IMR-90 (cell line): Measurements from ENCODE around the gene FAM221A. TPM values are rescaled to one million over a fixed set of nuclear protein-coding genes. Genes with fewer than 3 reads are reported as not detected.

Experiments used
- ATAC-seq: fragments of 200-7000 bp; cut with Tn5 transposase; 2 replicates; pipeline ENCODE4 v1.9.1; 2020; ENCODE audit warnings: low read depth, mild to moderate bottlenecking, moderate library complexity
- BruUV-seq: library from RNA; stranded (reverse); fragments of 400-500 nt; replicated peaks from 2 replicates; lab custom pipeline; 2021; lab: Mats Ljungman, UMichigan
- CTCF ChIA-PET: fragments of 300-600 bp; formaldehyde crosslinking; extraction: SDS; loops from one replicate; lab custom pipeline; 2021; ENCODE audit warnings: antibody characterized with exemption; lab: Yijun Ruan, JAX
- POLR2A ChIA-PET: fragments of 300-600 bp; sonication (Branson Sonifier 250); formaldehyde crosslinking; loops from one replicate; lab custom pipeline; 2022; ENCODE audit warnings: antibody characterized with exemption; ENCODE audit not compliant: unreplicated experiment; lab: Charles Lee
- DNase-seq: peaks from one replicate; pipeline ENCODE4 v3.0.0; 2013
- H2AFZ ChIP-seq: replicated peaks from 2 replicates; pipeline ENCODE3; 2013; ENCODE audit warnings: low read length, mild to moderate bottlenecking; ENCODE audit not compliant: poor library complexity
- H2AK5ac ChIP-seq: 2 replicates; pipeline ENCODE4 v1.6.1; 2013; ENCODE audit warnings: low read depth, low read length, inconsistent platforms
- H2AK9ac ChIP-seq: replicated peaks from 2 replicates; pipeline ENCODE3; 2013; ENCODE audit warnings: mild to moderate bottlenecking, low read depth, low read length, moderate library complexity; ENCODE audit not compliant: poor library complexity
- H2BK120ac ChIP-seq: 2 replicates; pipeline ENCODE4 v1.6.1; 2013; ENCODE audit warnings: low read depth, low read length, inconsistent platforms
- H2BK15ac ChIP-seq: 3 replicates; pipeline ENCODE4 v1.6.1; 2013; ENCODE audit warnings: low read depth, low read length, inconsistent platforms
- H2BK20ac ChIP-seq: 2 replicates; pipeline ENCODE4 v1.6.1; 2013; ENCODE audit warnings: low read depth, mild to moderate bottlenecking, inconsistent platforms, low read length, moderate library complexity
- H2BK5ac ChIP-seq: 2 replicates; pipeline ENCODE4 v1.6.1; 2013; ENCODE audit warnings: mild to moderate bottlenecking, low read depth, low read length, inconsistent platforms; ENCODE audit not compliant: poor library complexity, severe bottlenecking
- H3K14ac ChIP-seq: replicated peaks from 2 replicates; pipeline ENCODE4 v1.6.1; 2013; ENCODE audit warnings: low read depth, low read length, inconsistent platforms
- H3K18ac ChIP-seq: 2 replicates; pipeline ENCODE4 v1.6.1; 2013; ENCODE audit warnings: low read depth, low read length, control low read depth
- H3K23ac ChIP-seq: 2 replicates; pipeline ENCODE4 v1.6.1; 2013; ENCODE audit warnings: low read depth, low read length, inconsistent platforms
- H3K27ac ChIP-seq: 2 replicates; pipeline ENCODE4 v1.5.1; 2013; ENCODE audit warnings: mild to moderate bottlenecking, control low read depth, low read length; ENCODE audit not compliant: insufficient read depth
- H3K27me3 ChIP-seq: 2 replicates; pipeline ENCODE4 v1.6.1; 2013; ENCODE audit warnings: low read length; ENCODE audit not compliant: control insufficient read depth, insufficient read depth
- H3K36me3 ChIP-seq: 2 replicates; pipeline ENCODE4 v1.6.1; 2013; ENCODE audit warnings: low read length, mixed read lengths; ENCODE audit not compliant: control insufficient read depth, insufficient read depth
- H3K4ac ChIP-seq: 2 replicates; pipeline ENCODE4 v1.6.1; 2013; ENCODE audit warnings: low read depth, low read length, inconsistent platforms
- H3K4me1 ChIP-seq: 2 replicates; pipeline ENCODE4 v1.6.1; 2013; ENCODE audit warnings: low read length, mixed read lengths; ENCODE audit not compliant: control insufficient read depth, insufficient read depth
- H3K4me2 ChIP-seq: 2 replicates; pipeline ENCODE4 v1.6.1; 2013; ENCODE audit warnings: low read depth, mild to moderate bottlenecking, control low read depth, low read length, moderate library complexity
- H3K4me3 ChIP-seq: 2 replicates; pipeline ENCODE4 v1.5.1; 2013; ENCODE audit warnings: low read depth, mild to moderate bottlenecking, control low read depth, low read length, moderate library complexity; ENCODE audit not compliant: insufficient read depth
- H3K56ac ChIP-seq: 2 replicates; pipeline ENCODE4 v1.6.1; 2013; ENCODE audit warnings: low read length, inconsistent platforms; ENCODE audit not compliant: insufficient read depth; ENCODE audit errors: extremely low read depth
- H3K79me1 ChIP-seq, 2 experiments: 2 replicates each; pipeline ENCODE4 v1.6.1; 2013; ENCODE audit warnings: low read length in 2 of 2, inconsistent platforms in 1 of 2, low read depth in 1 of 2
- H3K9ac ChIP-seq: 2 replicates; pipeline ENCODE4 v1.6.1; 2013; ENCODE audit warnings: low read depth, low read length, control low read depth
- H3K9me1 ChIP-seq: 2 replicates; pipeline ENCODE4 v1.6.1; 2013; ENCODE audit warnings: low read length, inconsistent platforms; ENCODE audit not compliant: insufficient read depth
- H3K9me3 ChIP-seq: 2 replicates; pipeline ENCODE4 v1.6.1; 2013; ENCODE audit warnings: low read length; ENCODE audit not compliant: control insufficient read depth, insufficient read depth
- H4K20me1 ChIP-seq: 2 replicates; pipeline ENCODE4 v1.6.1; 2013; ENCODE audit warnings: low read length, inconsistent platforms; ENCODE audit not compliant: insufficient read depth
- H4K5ac ChIP-seq: 2 replicates; pipeline ENCODE4 v1.6.1; 2013; ENCODE audit warnings: mild to moderate bottlenecking, low read depth, low read length, control low read depth
- H4K8ac ChIP-seq, 2 experiments: 2 replicates each; pipeline ENCODE4 v1.6.1; 2013; ENCODE audit warnings: low read depth in 2 of 2, low read length in 2 of 2, control low read depth in 1 of 2, inconsistent platforms in 1 of 2
- H4K91ac ChIP-seq: 2 replicates; pipeline ENCODE4 v1.6.1; 2013; ENCODE audit warnings: low read depth, low read length, inconsistent platforms; ENCODE audit not compliant: insufficient read depth
- BHLHE40 ChIP-seq: fragments of 150-350 bp; IDR thresholded peaks from 2 replicates; pipeline ENCODE4 v1.6.1; 2016; ENCODE audit warnings: mild to moderate bottlenecking, low read depth, low read length
- CHD1 ChIP-seq: IDR thresholded peaks from 2 replicates; pipeline ENCODE4 v1.6.1; 2012; ENCODE audit warnings: low read depth, low read length, improper control_type of control experiment
- ELK1 ChIP-seq: fragments of 150-350 bp; IDR thresholded peaks from 2 replicates; pipeline ENCODE4 v1.6.1; 2016; ENCODE audit warnings: low read depth, mild to moderate bottlenecking, low read length, moderate library complexity, borderline replicate concordance
- FOS ChIP-seq: fragments of 150-350 bp; IDR thresholded peaks from 2 replicates; pipeline ENCODE4 v1.6.1; 2016; ENCODE audit warnings: low read depth, low read length
- MAFK ChIP-seq: IDR thresholded peaks from 2 replicates; pipeline ENCODE4 v1.6.1; 2012; ENCODE audit warnings: low read depth, low read length, improper control_type of control experiment
- MAZ ChIP-seq: IDR thresholded peaks from 2 replicates; pipeline ENCODE4 v1.6.1; 2012; ENCODE audit warnings: low read depth, mild to moderate bottlenecking, low read length, improper control_type of control experiment, moderate library complexity, borderline replicate concordance
- MXI1 ChIP-seq: IDR thresholded peaks from 2 replicates; pipeline ENCODE4 v1.6.1; 2012; ENCODE audit warnings: low read depth, mild to moderate bottlenecking, low read length, moderate library complexity, borderline replicate concordance
- POLR2A ChIP-seq: IDR thresholded peaks from 2 replicates; pipeline ENCODE4 v1.6.1; 2012; ENCODE audit warnings: mild to moderate bottlenecking, low read depth, low read length
- RAD21 ChIP-seq: IDR thresholded peaks from 2 replicates; pipeline ENCODE4 v1.6.1; 2012; ENCODE audit warnings: low read length, improper control_type of control experiment
- RCOR1 ChIP-seq: IDR thresholded peaks from 2 replicates; pipeline ENCODE4 v1.6.1; 2012; ENCODE audit warnings: mild to moderate bottlenecking, low read length, improper control_type of control experiment; ENCODE audit not compliant: insufficient replicate concordance
- WGBS, 2 experiments: methylation state at CpG; one replicate each; pipeline versions ENCODE4 v1.1.5 to v1.1.7; 2013; ENCODE audit warnings: missing lambda C conversion rate in 2 of 2; ENCODE audit not compliant: insufficient read length in 1 of 2; ENCODE audit errors: extremely low coverage in 2 of 2; 5-methylcytosine and 5-hydroxymethylcytosine counted together
- dilution Hi-C: fragments of 300-500 bp; cut with HindIII; formaldehyde crosslinking; loops from one replicate; pipeline ENCODE4 v1.14.3; 2018; ENCODE audit warnings: low sequenced_read_pairs; ENCODE audit not compliant: unreplicated experiment
- in situ Hi-C: fragments of 300-500 bp; cut with MboI; formaldehyde crosslinking; loops from 3 replicates; pipeline ENCODE4 v1.14.3; 2019; ENCODE audit warnings: low sequenced_read_pairs, inconsistent platforms, mixed read lengths
- intact Hi-C: fragments of 100-400 bp; cut with micrococcal nuclease; formaldehyde crosslinking; loops from 2 replicates; pipeline ENCODE4 v1.10.0; 2022
- polyA plus RNA-seq, 3 experiments: library from polyadenylated mRNA; depleted of rRNA; stranded (reverse); fragments of >200 nt; gene quantifications; 2 replicates each; pipeline ENCODE4 v1.2.3, GENCODE V29; 2012; ENCODE audit warnings: low replicate concordance in 1 of 3
- total RNA-seq: library from RNA; depleted of rRNA; stranded (reverse); fragments of >200 nt; gene quantifications from 2 replicates; pipeline ENCODE4 v1.2.3, GENCODE V29; 2012

The FAM221A gene
- total and polyA plus RNA-seq, 2 of the 4 experiments (the other 2 are of a cell fraction), result 1.1 to 2.1 TPM

GRCh38 chr7:23662984-23663313, 17.1 kb upstream of the FAM221A start:
- no peaks in the 10 kb centered on the region for H4K20me1 ChIP-seq
- DNase-seq (no peak), ATAC-seq (no peak)
- H3K36me3 ChIP-seq, result no peaks in the 10 kb centered on the region
- H3K4me3 ChIP-seq, result no peak overlapping the region
- no peak overlapping the region for H4K8ac ChIP-seq
- H3K4me1 ChIP-seq, result peaks cover 1% of the 10 kb centered on the region; the same call in 1 of the 2 replicates
- dilution Hi-C loops (no loop called here), intact Hi-C loops (no loop called here), in situ Hi-C loops (no loop called here)
- no peaks in the 10 kb centered on the region for H3K9me1 ChIP-seq
- no peak overlapping the region for H3K14ac ChIP-seq
- POLR2A ChIA-PET, result interaction anchor here (0.6 kb wide), 1 partner anchor 750 kb away, joined by 3 read pairs; no protein-coding TSS in a partner anchor
- no peak overlapping the region for H3K23ac ChIP-seq
- H2AK9ac ChIP-seq, result no peak overlapping the region
- H3K9ac ChIP-seq, result no peak overlapping the region
- no peak overlapping the region for H3K4me2 ChIP-seq
- no peak overlapping the region for H2BK120ac ChIP-seq
- H3K18ac ChIP-seq, result no peak overlapping the region
- H3K27me3 ChIP-seq, result no peaks in the 10 kb centered on the region
- no peak overlapping the region for H2BK15ac ChIP-seq
- no peak overlapping the region for H2AFZ ChIP-seq
- no peak overlapping the region for H2AK5ac ChIP-seq
- H4K5ac ChIP-seq, result no peak overlapping the region
- H3K56ac ChIP-seq, result no peak overlapping the region
- WGBS, 2 experiments, result no CpG with 5 or more reads among the region's 2 CpGs
- peaks cover 2% of the 10 kb centered on the region; the same call in 1 of the 2 replicates for H3K9me3 ChIP-seq
- no peak overlapping the region for H3K4ac ChIP-seq
- H2BK5ac ChIP-seq, result no peak overlapping the region
- no TSS peak for BruUV-seq
- CTCF ChIA-PET, result no interaction called here
- TF ChIP-seq MAFK (no peak), ELK1 (no peak), MAZ (no peak), RCOR1 (no peak), RAD21 (no peak), BHLHE40 (no peak), CHD1 (no peak), MXI1 (no peak), POLR2A (no peak), FOS (no peak)
- H3K79me1 ChIP-seq, result no peaks in the 10 kb centered on the region
- H4K91ac ChIP-seq, result no peak overlapping the region
- H3K27ac ChIP-seq, result no peak overlapping the region
- H2BK20ac ChIP-seq, result no peak overlapping the region
